HAP-1 (cell line): ENCODE measurements around the gene NUDCD3.

Experiments
- DNase-seq, 2 experiments: peaks; one replicate each; pipeline ENCODE4 v3.0.0-alpha.2; 2016 to 2020; ENCODE audit warnings: low spot score in 2 of 2
- H3K27me3 ChIP-seq: fragments of 250-450 bp; sonication (Bioruptor Pico); 2 replicates; pipeline ENCODE4 v1.5.1; 2020; ENCODE audit warnings: low read depth, mild to moderate bottlenecking, moderate library complexity
- H3K36me3 ChIP-seq: fragments of 250-450 bp; sonication (Bioruptor Pico); replicated peaks from 2 replicates; pipeline ENCODE4 v1.5.1; 2020; ENCODE audit warnings: mild to moderate bottlenecking
- H3K4me1 ChIP-seq: fragments of 250-450 bp; sonication (Bioruptor Pico); 2 replicates; pipeline ENCODE4 v1.5.1; 2020; ENCODE audit warnings: mild to moderate bottlenecking
- H3K4me3 ChIP-seq: fragments of 250-450 bp; sonication (Bioruptor Pico); 2 replicates; pipeline ENCODE4 v1.5.1; 2020; ENCODE audit warnings: mild to moderate bottlenecking, moderate library complexity
- H3K9me3 ChIP-seq: fragments of 250-450 bp; sonication (Bioruptor Pico); 2 replicates; pipeline ENCODE4 v1.5.1; 2020; ENCODE audit warnings: mild to moderate bottlenecking, moderate library complexity
- in situ Hi-C: fragments of 300-500 bp; cut with MboI; formaldehyde crosslinking; loops from 3 replicates; pipeline ENCODE4 v1.14.3; 2020; ENCODE audit warnings: low sequenced_read_pairs, inconsistent platforms, mixed read lengths

Gene NUDCD3

DNA sequence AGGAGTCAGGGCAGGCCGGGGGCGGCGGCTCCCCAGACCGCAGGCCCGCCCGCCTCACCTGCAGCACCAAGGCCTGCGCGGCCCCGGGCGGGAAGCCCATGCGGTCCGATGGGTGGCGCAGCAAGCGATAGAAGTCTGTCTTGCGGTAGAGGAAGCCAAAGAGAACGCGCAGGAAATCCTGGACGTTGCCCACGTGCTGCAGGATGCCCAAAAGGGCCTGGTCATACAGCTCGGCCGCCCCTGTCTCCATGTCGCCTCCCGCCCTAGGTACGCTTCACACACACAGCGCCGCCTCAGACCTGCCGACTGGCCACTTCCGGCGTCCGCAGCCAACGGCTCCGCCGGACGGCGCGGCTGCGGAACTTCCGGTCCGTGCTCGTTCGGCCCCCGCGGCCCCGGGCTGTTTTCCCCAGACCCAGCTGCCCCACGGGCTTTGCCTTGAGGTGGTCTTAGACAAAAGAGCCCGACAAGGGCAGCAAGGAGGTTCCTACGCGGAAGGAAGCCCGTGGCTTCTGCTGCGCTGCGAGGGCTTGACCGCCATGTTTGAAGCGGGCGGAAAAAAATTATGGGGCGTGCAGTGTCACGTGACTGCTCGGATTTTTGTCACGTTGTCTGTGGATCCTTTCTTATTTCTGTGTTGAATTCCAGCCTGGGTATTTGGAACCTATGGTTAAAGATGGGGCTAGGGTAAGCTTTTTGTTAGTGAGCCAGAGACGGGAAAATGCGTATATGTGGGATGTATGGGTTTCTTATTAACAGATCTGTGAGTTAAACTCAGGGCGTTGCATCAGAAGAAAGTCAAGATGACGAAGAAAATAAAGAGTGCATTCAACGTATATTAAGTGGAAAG lies at the start of gene NUDCD3:
TSS of gene NUDCD3 (minus strand) at position 308 of the 850 bp plus-strand sequence. CDS start at position 250, 58 bp downstream.
- Histone ChIP-seq H3K36me3 (peaks cover 5% of the 10 kb centered on the region), H3K9me3 (no peaks in the 10 kb centered on the region), H3K4me1 (peaks cover 16% of the 10 kb centered on the region), H3K4me3 (peak within 1 kb of the TSS; percentile 80), H3K27me3 (no peaks in the 10 kb centered on the region)
- peak; percentile 81 to 87 for DNase-seq
- in situ Hi-C loops: no loop called here

DNA sequence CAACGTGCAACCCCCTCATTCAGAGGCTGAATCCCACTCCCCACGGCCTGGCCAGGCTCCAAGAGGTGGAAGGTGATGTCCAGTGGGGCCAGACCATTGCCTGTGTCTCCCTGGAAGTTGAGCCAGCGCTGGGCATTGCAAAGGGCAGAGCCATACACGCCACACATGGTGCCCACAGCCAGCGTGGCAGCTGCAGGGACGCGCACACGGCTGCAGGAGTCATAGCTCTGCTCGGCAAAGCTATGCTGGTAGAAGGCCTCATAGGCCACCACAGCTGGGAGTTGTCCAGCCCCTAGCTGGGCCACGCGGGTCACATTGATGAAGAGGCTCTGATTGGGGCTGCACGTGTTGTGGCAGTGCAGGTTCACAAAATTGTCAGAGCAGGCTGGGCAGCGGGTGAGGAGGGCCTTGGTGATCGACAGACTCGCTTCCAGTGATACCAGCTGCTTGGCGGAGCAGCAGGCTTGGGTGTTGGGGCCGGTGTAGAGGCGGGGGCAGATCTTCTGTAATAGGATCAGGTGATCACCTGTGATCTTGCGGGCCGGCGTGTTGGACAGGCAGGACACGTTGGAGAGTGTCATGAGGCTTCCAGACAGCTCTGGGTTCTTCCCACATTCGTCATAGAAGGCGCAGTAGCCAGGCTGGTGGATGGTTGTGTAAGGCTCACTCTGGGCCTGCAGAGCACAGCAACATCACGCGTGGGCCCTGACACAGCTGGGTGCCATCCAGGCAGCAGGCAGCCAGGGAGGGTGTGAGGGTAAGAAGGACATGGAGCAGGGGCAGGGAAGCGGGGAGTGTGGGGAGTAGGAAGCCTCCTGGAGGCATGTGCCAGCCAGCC lies 49.4 kb upstream of the NUDCD3 start:
- in situ Hi-C loops: no loop called here
- H3K9me3 ChIP-seq: no peaks in the 10 kb centered on the region
- H3K4me1 ChIP-seq: no peaks in the 10 kb centered on the region
- no peak for DNase-seq
- H3K36me3 ChIP-seq: no peaks in the 10 kb centered on the region
- no peaks in the 10 kb centered on the region for H3K27me3 ChIP-seq
- H3K4me3 ChIP-seq: no peak overlapping the region

DNA sequence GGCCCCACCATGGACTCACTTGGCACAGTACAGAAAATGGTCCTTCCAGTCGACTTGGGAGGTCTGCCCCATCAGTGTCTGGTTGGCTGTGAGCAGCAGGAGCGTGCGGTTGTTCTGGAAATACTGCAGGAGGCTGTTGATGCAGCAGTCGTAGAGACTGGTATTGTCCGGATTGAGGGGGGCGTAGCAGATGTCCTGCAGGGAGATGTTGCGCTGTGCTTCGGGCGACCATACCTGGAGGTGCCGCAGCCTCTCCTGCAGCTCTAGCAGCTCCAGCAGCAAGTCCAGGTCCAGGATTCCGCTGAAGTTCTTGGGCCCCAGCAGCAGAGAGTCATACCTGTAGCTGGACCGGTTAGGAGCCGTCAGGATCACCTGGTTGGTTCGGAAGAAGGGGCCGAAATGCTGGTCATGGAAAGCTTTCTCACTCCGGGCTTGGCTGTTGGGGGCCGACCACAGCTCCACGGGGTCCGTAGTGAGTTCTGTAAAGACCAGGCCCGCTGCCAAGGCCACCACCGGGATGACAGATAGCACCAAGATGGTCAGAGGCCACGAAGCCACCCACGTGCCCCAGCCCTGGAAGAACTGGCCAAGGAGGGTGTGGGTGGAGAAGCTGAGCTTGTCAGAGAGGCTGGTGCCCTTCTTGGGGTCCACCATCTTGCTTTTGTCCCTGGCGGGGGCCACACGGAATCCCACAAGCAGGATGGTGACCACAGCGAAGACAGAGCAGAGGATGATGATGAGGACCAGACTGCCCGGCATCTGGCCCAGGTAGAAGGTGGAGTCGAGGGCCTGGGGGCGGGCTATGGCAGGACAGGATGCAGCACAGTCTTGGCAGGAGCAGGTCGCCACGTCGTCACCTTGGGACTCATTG lies 48.6 kb upstream of the NUDCD3 start:
- Histone ChIP-seq H3K36me3 (no peaks in the 10 kb centered on the region), H3K27me3 (no peaks in the 10 kb centered on the region), H3K4me1 (no peaks in the 10 kb centered on the region), H3K9me3 (no peaks in the 10 kb centered on the region), H3K4me3 (no peak overlapping the region)
- DNase-seq: no peak
- in situ Hi-C loops: no loop called here

DNA sequence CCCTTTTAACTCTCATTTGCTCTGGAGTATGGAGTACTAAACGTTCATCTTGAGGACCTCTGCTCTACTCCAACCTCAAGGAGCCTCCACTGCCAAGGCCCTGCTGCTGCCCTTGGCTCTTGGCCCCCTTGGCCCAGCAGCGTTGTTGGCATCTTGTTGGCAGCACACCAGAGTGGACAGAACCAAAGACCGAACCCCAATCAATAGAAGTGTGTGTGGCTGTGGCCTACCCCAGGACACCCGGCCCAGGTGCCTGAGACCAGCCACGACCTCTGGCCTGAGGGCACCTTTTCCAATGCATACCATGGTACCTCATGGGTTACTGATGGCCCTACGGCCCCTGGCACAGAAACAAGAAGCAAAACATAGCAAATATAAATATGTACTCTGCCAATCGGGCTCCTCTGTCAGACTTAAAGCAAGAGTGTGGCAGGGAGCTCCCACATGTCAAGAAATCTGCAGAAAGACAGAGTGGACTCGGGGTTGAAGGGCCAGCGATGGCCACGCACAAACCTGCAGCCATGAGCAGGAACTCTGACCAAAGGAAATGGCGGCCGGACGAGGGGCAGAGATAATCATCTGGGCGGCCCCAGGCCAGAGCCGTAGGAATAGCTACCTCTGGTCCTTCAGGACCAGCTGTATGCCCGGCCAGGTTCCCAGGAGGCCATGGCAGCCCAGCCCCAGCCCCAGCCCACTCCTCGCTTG lies 47.8 kb upstream of the NUDCD3 start:
- Histone ChIP-seq H3K4me1 (no peaks in the 10 kb centered on the region), H3K9me3 (no peaks in the 10 kb centered on the region), H3K4me3 (no peak overlapping the region), H3K27me3 (no peaks in the 10 kb centered on the region), H3K36me3 (no peaks in the 10 kb centered on the region)
- no peak for DNase-seq
- in situ Hi-C loops: no loop called here

DNA sequence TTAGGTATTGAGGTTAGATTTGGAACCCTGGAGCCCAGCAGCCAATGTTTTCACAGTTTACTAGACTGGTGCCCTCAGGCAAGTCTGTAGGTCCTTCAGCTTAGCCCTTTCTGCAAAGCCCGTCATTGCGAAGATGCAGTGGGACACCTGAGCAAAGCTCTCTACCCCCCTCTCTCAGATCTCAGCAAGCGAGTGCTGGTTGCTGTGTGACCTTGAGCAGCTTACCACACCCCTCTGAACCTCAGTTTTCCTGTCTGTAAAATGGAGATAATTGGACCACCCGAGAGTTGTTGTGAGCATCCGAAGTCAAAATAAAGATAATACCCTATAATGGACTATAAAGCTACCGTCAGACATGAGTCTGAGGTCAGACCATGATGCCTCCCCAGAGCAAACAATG lies 47.0 kb upstream of the NUDCD3 start:
- H3K36me3 ChIP-seq: no peaks in the 10 kb centered on the region
- in situ Hi-C loops: no loop called here
- H3K4me3 ChIP-seq: no peak overlapping the region
- H3K4me1 ChIP-seq: no peaks in the 10 kb centered on the region
- no peak for DNase-seq
- H3K9me3 ChIP-seq: no peaks in the 10 kb centered on the region
- no peaks in the 10 kb centered on the region for H3K27me3 ChIP-seq

DNA sequence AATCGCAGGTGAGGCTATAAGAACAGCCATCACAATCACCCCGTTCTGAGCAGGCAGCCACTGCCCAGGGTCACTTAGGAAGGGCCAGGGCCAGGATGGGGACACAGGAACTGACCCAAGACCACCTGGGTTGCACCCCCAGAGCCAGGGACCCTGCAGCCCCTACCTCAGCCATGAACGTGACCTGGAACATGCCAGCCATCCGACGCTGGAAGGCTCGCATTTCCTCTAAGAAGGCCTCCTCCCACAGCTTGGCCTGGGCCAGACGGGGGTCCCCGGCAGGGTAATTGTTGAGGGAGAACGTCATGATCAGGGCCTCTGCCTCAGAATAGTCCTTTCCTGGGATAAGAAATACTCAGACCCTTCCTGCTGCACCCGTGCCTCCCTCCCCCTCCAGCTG lies 45.6 kb upstream of the NUDCD3 start:
- Histone ChIP-seq H3K27me3 (no peaks in the 10 kb centered on the region), H3K4me3 (no peak overlapping the region), H3K36me3 (no peaks in the 10 kb centered on the region), H3K9me3 (no peaks in the 10 kb centered on the region), H3K4me1 (no peaks in the 10 kb centered on the region)
- in situ Hi-C loops: no loop called here
- DNase-seq: no peak

DNA sequence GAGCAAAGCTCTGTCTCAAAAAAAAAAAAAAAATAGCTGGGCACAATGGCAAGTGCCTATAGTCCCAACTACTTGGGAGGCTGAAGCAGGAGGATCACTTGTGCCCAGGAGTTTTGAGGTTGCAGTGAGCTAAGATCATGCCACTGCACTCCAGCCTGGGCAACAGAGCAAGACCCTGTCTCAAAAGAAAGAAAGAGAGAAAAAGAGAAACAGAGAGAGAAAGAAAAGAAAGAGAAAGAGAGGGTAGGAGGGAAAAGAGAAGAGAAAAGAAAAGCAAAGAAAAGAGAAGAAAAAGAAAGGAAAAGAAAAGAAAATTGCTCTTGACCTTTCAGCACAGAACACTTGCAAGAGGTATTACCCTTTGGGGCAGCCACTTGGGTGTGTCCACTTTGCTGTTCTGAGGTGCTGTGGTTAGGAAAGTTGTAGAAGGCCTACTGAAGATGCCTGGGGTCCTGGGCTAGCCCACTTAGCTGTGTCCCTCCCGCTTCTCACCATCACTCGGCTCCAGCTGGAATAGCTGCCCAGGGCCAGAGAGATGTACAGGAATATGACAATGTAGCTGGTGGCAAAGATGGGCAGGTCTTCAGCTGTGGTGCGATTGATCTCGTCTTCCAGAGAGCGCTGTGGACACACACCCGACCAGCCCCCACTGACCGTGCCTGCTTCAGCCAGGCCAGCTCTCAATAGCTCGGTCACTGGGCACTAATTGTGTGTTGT lies 45.0 kb upstream of the NUDCD3 start:
- H3K9me3 ChIP-seq: no peaks in the 10 kb centered on the region
- no peaks in the 10 kb centered on the region for H3K4me1 ChIP-seq
- no peak for DNase-seq
- in situ Hi-C loops: no loop called here
- no peaks in the 10 kb centered on the region for H3K36me3 ChIP-seq
- H3K4me3 ChIP-seq: no peak overlapping the region
- H3K27me3 ChIP-seq: no peaks in the 10 kb centered on the region

DNA sequence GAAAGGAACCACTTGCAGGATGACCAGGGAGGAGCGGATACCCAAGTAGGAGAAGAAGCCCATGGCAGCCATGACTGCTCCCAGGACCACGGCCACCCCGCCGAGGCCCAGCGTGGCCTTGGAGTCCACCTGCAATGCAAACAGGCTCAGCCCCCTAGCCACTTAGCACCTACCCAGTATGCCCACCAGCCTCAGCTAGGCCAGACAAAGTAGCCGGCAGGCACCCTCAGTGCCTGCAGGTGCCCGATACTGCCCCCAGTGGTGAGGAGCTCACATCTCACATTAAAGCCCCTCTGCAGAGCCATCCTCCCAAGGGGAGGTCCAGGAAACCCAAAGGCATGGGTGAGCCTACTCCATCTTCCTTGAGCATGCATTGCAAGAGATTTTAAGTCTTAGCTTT lies 44.0 kb upstream of the NUDCD3 start:
- H3K4me3 ChIP-seq: no peak overlapping the region
- peak; percentile 64 to 85 for DNase-seq
- no peaks in the 10 kb centered on the region for H3K4me1 ChIP-seq
- in situ Hi-C loops: no loop called here
- no peaks in the 10 kb centered on the region for H3K9me3 ChIP-seq
- no peaks in the 10 kb centered on the region for H3K27me3 ChIP-seq
- H3K36me3 ChIP-seq: no peaks in the 10 kb centered on the region

DNA sequence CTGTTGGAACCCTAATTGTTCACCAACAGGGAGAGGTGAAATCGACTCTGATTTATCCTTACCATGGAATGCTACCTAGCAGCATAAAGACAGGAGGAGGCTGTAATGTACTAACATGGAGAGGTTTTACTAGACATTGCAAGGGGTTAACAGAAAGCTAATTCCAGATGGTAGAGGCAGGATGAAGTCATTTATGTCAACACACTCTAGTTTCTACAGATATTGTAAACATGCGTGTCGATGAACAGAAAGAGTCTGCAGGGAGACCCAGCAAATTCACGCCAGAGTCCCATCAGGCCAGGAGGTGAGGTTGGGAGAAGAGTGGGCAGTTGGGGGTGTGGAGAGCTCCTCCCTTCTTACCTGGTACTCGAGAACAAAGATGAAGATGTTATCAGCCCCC lies 43.6 kb upstream of the NUDCD3 start:
- DNase-seq: no peak
- Histone ChIP-seq H3K4me3 (no peak overlapping the region), H3K4me1 (no peaks in the 10 kb centered on the region), H3K9me3 (no peaks in the 10 kb centered on the region), H3K36me3 (no peaks in the 10 kb centered on the region), H3K27me3 (no peaks in the 10 kb centered on the region)
- in situ Hi-C loops: no loop called here

DNA sequence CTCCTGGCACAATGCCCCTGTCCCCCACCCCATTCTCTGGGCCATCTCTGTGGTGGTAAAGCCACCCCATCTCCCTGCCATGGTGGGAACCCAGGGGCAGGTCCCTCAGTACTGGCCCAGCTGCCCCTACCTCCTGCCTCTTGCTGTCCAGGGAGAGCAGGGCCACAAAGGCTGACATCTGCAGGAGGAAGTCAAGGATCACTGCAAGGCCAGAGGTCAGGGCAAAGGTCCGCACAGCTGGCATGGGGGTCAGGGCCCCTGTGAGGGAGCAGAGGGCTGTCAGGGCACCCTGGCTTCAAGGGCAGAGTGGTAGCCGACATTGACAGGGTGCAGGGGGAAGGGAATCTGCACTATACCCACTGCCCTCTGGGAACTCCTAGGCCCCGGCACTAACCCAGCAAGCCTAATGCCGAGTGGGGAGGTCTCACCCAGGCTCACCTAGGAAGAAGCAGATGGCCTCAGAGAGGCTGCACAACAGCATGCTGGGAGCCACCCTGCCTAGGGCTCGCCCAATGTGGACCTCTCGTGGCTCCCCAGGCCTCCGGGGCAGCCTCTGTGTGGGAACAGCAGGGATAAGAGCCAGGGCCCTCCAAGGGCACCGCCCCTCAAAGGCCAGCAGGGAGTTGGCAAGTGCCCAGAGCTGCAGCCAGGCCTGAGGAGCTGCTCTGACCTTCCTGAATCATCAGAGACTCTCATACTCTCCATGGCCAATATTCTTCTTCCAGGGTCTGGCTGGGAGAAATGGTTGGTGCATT lies 43.0 kb upstream of the NUDCD3 start:
- Histone ChIP-seq H3K4me1 (no peaks in the 10 kb centered on the region), H3K27me3 (no peaks in the 10 kb centered on the region), H3K9me3 (no peaks in the 10 kb centered on the region), H3K4me3 (no peak overlapping the region), H3K36me3 (no peaks in the 10 kb centered on the region)
- in situ Hi-C loops: no loop called here
- no peak for DNase-seq

DNA sequence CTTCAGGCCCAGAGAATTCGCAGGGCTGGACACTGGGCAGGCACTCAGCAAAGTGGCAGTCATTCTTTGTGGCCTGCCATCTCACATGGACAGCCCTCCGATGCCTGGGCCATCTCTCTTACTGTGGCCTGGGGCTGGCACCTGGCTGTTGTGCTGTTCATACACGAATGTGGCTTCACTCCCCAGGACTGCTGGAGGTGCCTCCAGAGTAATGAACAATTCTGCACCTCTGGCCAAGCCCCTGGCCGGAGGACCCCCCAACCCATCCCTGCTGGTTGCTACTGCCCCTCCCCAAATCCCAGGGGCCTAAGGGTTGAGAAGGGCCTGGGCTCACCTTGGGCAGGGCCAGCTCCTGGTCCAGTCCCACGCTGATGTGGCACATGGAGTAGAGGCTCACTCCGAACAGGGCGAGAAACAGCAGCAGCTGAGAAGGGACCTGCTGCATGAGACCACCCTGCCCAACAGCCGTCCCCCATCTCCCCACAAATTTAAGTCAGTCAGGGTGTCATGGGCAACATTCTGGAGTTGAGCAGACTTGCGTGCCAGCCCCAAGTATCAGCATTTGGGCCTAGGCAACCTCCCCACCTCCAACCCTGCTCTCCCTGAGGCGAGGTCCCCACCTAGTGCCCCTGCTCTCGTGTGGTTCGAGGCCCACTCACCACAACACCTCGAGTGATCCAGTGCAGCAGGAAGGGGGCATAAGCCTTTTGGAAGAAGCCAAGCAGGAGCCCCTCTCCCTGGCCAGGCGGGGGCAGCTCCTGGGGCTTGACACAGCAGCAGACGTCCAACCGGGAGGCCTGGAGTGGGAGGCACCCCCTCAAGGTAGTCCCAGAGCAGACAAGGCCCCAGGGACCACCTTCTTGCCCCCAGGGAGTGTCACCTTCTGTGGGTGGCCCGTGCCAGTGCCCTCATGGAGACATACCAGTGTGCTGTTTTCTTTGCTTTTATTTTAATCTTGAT lies 41.2 kb upstream of the NUDCD3 start:
- in situ Hi-C loops: no loop called here
- Histone ChIP-seq H3K9me3 (no peaks in the 10 kb centered on the region), H3K4me3 (no peak overlapping the region), H3K4me1 (no peaks in the 10 kb centered on the region), H3K36me3 (no peaks in the 10 kb centered on the region), H3K27me3 (no peaks in the 10 kb centered on the region)
- no peak for DNase-seq
